HepG2 (cell line): ENCODE data around the gene RASSF8. TPM values are rescaled to one million over a fixed set of nuclear protein-coding genes. Genes with fewer than 3 reads are reported as not detected.

ENCODE experiments used
- ATAC-seq: fragments of 200-7000 bp; cut with Tn5 transposase; 3 replicates; pipeline ENCODE4 v1.9.1; 2020; ENCODE audit warnings: mild to moderate bottlenecking, moderate library complexity
- BruUV-seq: library from RNA; stranded (reverse); fragments of 400-500 nt; replicated peaks from 2 replicates; lab custom pipeline; 2021; lab: Mats Ljungman, UMichigan
- CTCF ChIA-PET: fragments of 300-600 bp; formaldehyde crosslinking; extraction: SDS; loops from one replicate; lab custom pipeline; 2021; ENCODE audit warnings: low total read pairs, inconsistent platforms, low intra/inter-chr PET ratio; lab: Yijun Ruan, JAX
- POLR2A ChIA-PET: fragments of 350-600 bp; sonication (Branson Sonifier 250); formaldehyde crosslinking; loops from one replicate; lab custom pipeline; 2020; ENCODE audit warnings: antibody characterized with exemption, inconsistent platforms; lab: Yijun Ruan, JAX
- DNase-seq: peaks from one replicate; pipeline ENCODE4 v3.0.0-alpha.2; 2015; ENCODE audit warnings: low spot score
- FAIRE-seq: peaks from 3 replicates; lab custom pipeline; 2011; peaks lifted over from hg19 to GRCh38; lab: Jason Lieb, UNC
- H2AFZ ChIP-seq: one replicate; pipeline ENCODE4 v1.6.1; 2011; ENCODE audit warnings: low read length, inconsistent platforms
- H3K27ac ChIP-seq: fragments of 300-600 bp; 3 replicates; pipeline ENCODE4 v1.8.0; 2011; ENCODE audit warnings: mixed run types, mild to moderate bottlenecking, mixed read lengths, low read length, inconsistent platforms; ENCODE audit not compliant: insufficient read depth; ENCODE audit errors: extremely low read length
- H3K27me3 ChIP-seq, 2 experiments: fragments of 200-600 bp in 1 of 2; 2 replicates in 1 of 2; 3 replicates in 1 of 2; pipeline versions ENCODE4 v1.6.0 to v1.8.0; 2011; ENCODE audit warnings: low read length in 2 of 2, mild to moderate bottlenecking in 2 of 2, moderate library complexity in 2 of 2, inconsistent platforms in 1 of 2; ENCODE audit not compliant: insufficient read depth in 2 of 2, control insufficient read depth in 1 of 2
- H3K36me3 ChIP-seq, 2 experiments: fragments of 200-600 bp in 1 of 2; replicated peaks in 1 of 2; 2 replicates in 1 of 2; 3 replicates in 1 of 2; pipeline versions ENCODE4 v1.5.1 to v1.8.0; 2011; ENCODE audit warnings: low read length in 2 of 2, inconsistent platforms in 1 of 2; ENCODE audit not compliant: insufficient read depth in 2 of 2, control insufficient read depth in 1 of 2
- H3K4me1 ChIP-seq: 2 replicates; pipeline ENCODE4 v1.5.1; 2012; ENCODE audit warnings: low read length, inconsistent platforms; ENCODE audit not compliant: insufficient read depth
- H3K4me2 ChIP-seq: 2 replicates; pipeline ENCODE4 v1.6.0; 2011; ENCODE audit warnings: low read depth, low read length, inconsistent platforms
- H3K4me3 ChIP-seq, 3 experiments: fragments of 200-600 bp in 1 of 3; sonication (generic), shearing (Covaris generic) in 1 of 3; replicated peaks in 1 of 3; 2 replicates each; pipeline ENCODE4 v1.5.1; 2011 to 2016; ENCODE audit warnings: low read length in 3 of 3, inconsistent platforms in 2 of 3, low read depth in 2 of 3, mild to moderate bottlenecking in 2 of 3, control low read depth in 1 of 3, mixed read lengths in 1 of 3; ENCODE audit not compliant: insufficient read depth in 1 of 3
- H3K79me2 ChIP-seq: one replicate; pipeline ENCODE4 v1.6.1; 2011; ENCODE audit warnings: low read length, inconsistent platforms; ENCODE audit not compliant: insufficient read depth
- H3K9ac ChIP-seq: 2 replicates; pipeline ENCODE4 v1.6.0; 2011; ENCODE audit warnings: mild to moderate bottlenecking, low read depth, low read length, inconsistent platforms; ENCODE audit not compliant: insufficient read depth
- H3K9me3 ChIP-seq: 2 replicates; pipeline ENCODE4 v1.5.1; 2012; ENCODE audit warnings: mild to moderate bottlenecking, low read length
- H4K20me1 ChIP-seq: 2 replicates; pipeline ENCODE4 v1.6.0; 2011; ENCODE audit warnings: inconsistent platforms, mild to moderate bottlenecking, low read length, moderate library complexity; ENCODE audit not compliant: insufficient read depth
- CHCHD3 ChIP-seq: sonication (generic); formaldehyde crosslinking; IDR thresholded peaks from 2 replicates; pipeline ENCODE4 v1.8.0; 2022; ENCODE audit warnings: mild to moderate bottlenecking, missing genetic modification reagents, moderate library complexity
- CTCF ChIP-seq: sonication (generic); formaldehyde crosslinking; IDR thresholded peaks from 2 replicates; pipeline ENCODE4 v1.5.0; 2020; ENCODE audit warnings: mild to moderate bottlenecking, missing genetic modification reagents, moderate library complexity
- ELF3 ChIP-seq: IDR thresholded peaks from 2 replicates; pipeline ENCODE4 v1.6.1; 2016; ENCODE audit warnings: missing genetic modification reagents, missing compliant biosample characterization
- FOXP1 ChIP-seq, 2 experiments: fragments of 450-650 bp in 1 of 2; IDR thresholded peaks; 2 replicates each; pipeline ENCODE4 v1.6.1; 2017 to 2018; ENCODE audit warnings: antibody characterized with exemption in 1 of 2
- MYC ChIP-seq: sonication (generic); formaldehyde crosslinking; IDR thresholded peaks from 2 replicates; pipeline ENCODE4 v1.9.0; 2021; ENCODE audit warnings: missing genetic modification reagents, borderline replicate concordance
- NFIB ChIP-seq: sonication (generic); formaldehyde crosslinking; IDR thresholded peaks from 2 replicates; pipeline ENCODE4 v1.9.0; 2021; ENCODE audit warnings: missing genetic modification reagents, mild to moderate bottlenecking, borderline replicate concordance
- RAD21 ChIP-seq: fragments of 450-650 bp; formaldehyde crosslinking; IDR thresholded peaks from 2 replicates; pipeline ENCODE4 v1.5.0; 2020; ENCODE audit warnings: mild to moderate bottlenecking
- RARA ChIP-seq: IDR thresholded peaks from 2 replicates; pipeline ENCODE4 v1.6.1; 2016; ENCODE audit warnings: missing genetic modification reagents, missing compliant biosample characterization
- RBM39 ChIP-seq: fragments of 200-400 bp; formaldehyde crosslinking; IDR thresholded peaks from one replicate; pipeline ENCODE4 v1.6.1; 2018; ENCODE audit warnings: antibody characterized with exemption, mild to moderate bottlenecking, low read depth, low read length; ENCODE audit not compliant: poor library complexity, severe bottlenecking
- RXRB ChIP-seq: IDR thresholded peaks from 2 replicates; pipeline ENCODE4 v1.6.1; 2016; ENCODE audit warnings: borderline replicate concordance, missing genetic modification reagents, missing compliant biosample characterization
- SMC3 ChIP-seq: IDR thresholded peaks from 2 replicates; pipeline ENCODE4 v1.6.1; 2011; ENCODE audit warnings: low read length, improper control_type of control experiment
- SRSF1 ChIP-seq: fragments of 200-400 bp; formaldehyde crosslinking; optimal IDR thresholded peaks from 2 replicates; pipeline ENCODE3; 2017; ENCODE audit warnings: mild to moderate bottlenecking, low read depth, low read length, moderate library complexity
- ZNF24 ChIP-seq: fragments of 450-650 bp; IDR thresholded peaks from 2 replicates; pipeline ENCODE4 v1.6.1; 2017; ENCODE audit warnings: antibody characterized with exemption, mild to moderate bottlenecking
- ZNF282 ChIP-seq: fragments of 450-650 bp; IDR thresholded peaks from 2 replicates; pipeline ENCODE4 v1.6.1; 2018; ENCODE audit not compliant: partially characterized antibody
- ZNF331 ChIP-seq: sonication (generic); formaldehyde crosslinking; IDR thresholded peaks from 2 replicates; pipeline ENCODE4 v1.4.0; 2020; ENCODE audit warnings: missing genetic modification reagents
- ZNF850 ChIP-seq: sonication (generic); formaldehyde crosslinking; conservative IDR thresholded peaks from 2 replicates; pipeline ENCODE4 v1.9.0; 2021; ENCODE audit warnings: mild to moderate bottlenecking, missing genetic modification reagents
- ZSCAN12 ChIP-seq: sonication (generic); formaldehyde crosslinking; IDR thresholded peaks from 2 replicates; pipeline ENCODE4 v1.9.0; 2021; ENCODE audit warnings: mild to moderate bottlenecking, missing genetic modification reagents
- ZSCAN5A ChIP-seq: sonication (generic); formaldehyde crosslinking; IDR thresholded peaks from 2 replicates; pipeline ENCODE4 v1.8.0; 2022; ENCODE audit warnings: mild to moderate bottlenecking, missing genetic modification reagents, borderline replicate concordance
- WGBS: methylation state at CpG from one replicate; pipeline ENCODE4 v1.1.6; 2017; ENCODE audit warnings: low lambda C conversion rate; 5-methylcytosine and 5-hydroxymethylcytosine counted together
- in situ Hi-C: cut with HindIII; loops from 2 replicates; pipeline ENCODE4 v1.10.0; 2017; ENCODE audit warnings: low pct_unique_long_range_greater_than_20kb; ENCODE audit not compliant: extremely low pct_ligation_motif_present
- intact Hi-C: fragments of 100-400 bp; cut with micrococcal nuclease; formaldehyde crosslinking; loops from one replicate; pipeline ENCODE4 v1.10.0; 2022; ENCODE audit not compliant: unreplicated experiment
- polyA plus RNA-seq, 8 experiments: library from polyadenylated mRNA; depleted of rRNA in 3 of 8; stranded (reverse) in 7 of 8; unstranded in 1 of 8; fragments of >200 nt; fragmentation: Illumina TruSeq in 4 of 8; extraction: Trizol in 4 of 8; gene quantifications; 2 replicates each; pipeline versions ENCODE4 v1.2.1 to v1.2.3, GENCODE V29; 2011 to 2016; ENCODE audit warnings: low read depth in 4 of 8, missing spikeins in 1 of 8, mixed read lengths in 1 of 8; ENCODE audit not compliant: insufficient read depth in 1 of 8
- total RNA-seq, 5 experiments: library from RNA; depleted of rRNA; stranded (reverse); fragments of >200 nt; fragmentation: Illumina TruSeq; extraction: Trizol; gene quantifications; 2 replicates each; pipeline ENCODE4 v1.2.3, GENCODE V29; 2016; ENCODE audit warnings: low read depth in 1 of 5

Gene RASSF8
- total and polyA plus RNA-seq, 2 of the 13 experiments (the other 11 are each of a cell fraction or from before 2014, with no cell fraction given) = 0.82 to 9.2 TPM

GRCh38 chr12:26017484-26018211 lies 59.2 kb downstream of the RASSF8 start (continued):
- TF ChIP-seq RAD21 (CRISPR knock-in tag) = peak; percentile 45; the same call in 1 of the 2 replicates
- TF ChIP-seq ZNF24 = no peak
- TF ChIP-seq FOXP1 (IDR thresholded peaks at IDR 0.05) = no peak
- TF ChIP-seq FOXP1 (CRISPR knock-in tag; IDR thresholded peaks at IDR 0.05) = no peak
- peak; percentile 55 for TF ChIP-seq SMC3
- peak; percentile 72 for TF ChIP-seq CTCF (CRISPR knock-in tag)
- TF ChIP-seq NFIB (CRISPR knock-in tag) = no peak

GRCh38 chr12:26018926-26019325 lies 60.4 kb downstream of the RASSF8 start:
- Histone ChIP-seq H3K4me1 (no peaks in the 10 kb centered on the region), H3K9ac (no peak overlapping the region), H3K79me2 (no peaks in the 10 kb centered on the region), H3K36me3 (no peaks in the 10 kb centered on the region), H2AFZ (no peak overlapping the region), H3K4me3 (no peak overlapping the region), H3K9me3 (no peaks in the 10 kb centered on the region), H3K27ac (no peak overlapping the region), H3K27me3 (no peaks in the 10 kb centered on the region; a peak in 1 of 5 replicates), H3K4me2 (no peak overlapping the region), H4K20me1 (no peaks in the 10 kb centered on the region)
- intact Hi-C loops (no loop called here), in situ Hi-C loops (no loop called here)
- no peak for FAIRE-seq
- TF ChIP-seq RARA (no peak), ELF3 (CRISPR knock-in tag) (no peak), SRSF1 (no peak), RBM39 (no peak), RXRB (CRISPR knock-in tag) (no peak), ZSCAN5A (no peak), MYC (no peak), ZNF850 (CRISPR knock-in tag) (no peak), ZNF331 (CRISPR knock-in tag) (no peak), CHCHD3 (no peak), ZSCAN12 (CRISPR knock-in tag) (no peak), ZNF282 (no peak)
- POLR2A ChIA-PET = no interaction called here
- DNase-seq = no peak
- no TSS peak for BruUV-seq
- no peak for ATAC-seq
- CTCF ChIA-PET = interaction anchor here (2.4 kb wide), 1 partner anchor 583 kb away, joined by 10 read pairs; no protein-coding TSS in a partner anchor
- WGBS = 55% methylated on average over 2 of the region's 2 CpGs
